NOMO-1 (cell line): ENCODE data around the gene MRPL52.

Experiments used
- DNase-seq, 2 experiments: peaks; one replicate each; lab custom pipeline; 2025; ENCODE audit not compliant: unreplicated experiment in 2 of 2; lab: John Stamatoyannopoulos, UW

MRPL52 gene

DNA sequence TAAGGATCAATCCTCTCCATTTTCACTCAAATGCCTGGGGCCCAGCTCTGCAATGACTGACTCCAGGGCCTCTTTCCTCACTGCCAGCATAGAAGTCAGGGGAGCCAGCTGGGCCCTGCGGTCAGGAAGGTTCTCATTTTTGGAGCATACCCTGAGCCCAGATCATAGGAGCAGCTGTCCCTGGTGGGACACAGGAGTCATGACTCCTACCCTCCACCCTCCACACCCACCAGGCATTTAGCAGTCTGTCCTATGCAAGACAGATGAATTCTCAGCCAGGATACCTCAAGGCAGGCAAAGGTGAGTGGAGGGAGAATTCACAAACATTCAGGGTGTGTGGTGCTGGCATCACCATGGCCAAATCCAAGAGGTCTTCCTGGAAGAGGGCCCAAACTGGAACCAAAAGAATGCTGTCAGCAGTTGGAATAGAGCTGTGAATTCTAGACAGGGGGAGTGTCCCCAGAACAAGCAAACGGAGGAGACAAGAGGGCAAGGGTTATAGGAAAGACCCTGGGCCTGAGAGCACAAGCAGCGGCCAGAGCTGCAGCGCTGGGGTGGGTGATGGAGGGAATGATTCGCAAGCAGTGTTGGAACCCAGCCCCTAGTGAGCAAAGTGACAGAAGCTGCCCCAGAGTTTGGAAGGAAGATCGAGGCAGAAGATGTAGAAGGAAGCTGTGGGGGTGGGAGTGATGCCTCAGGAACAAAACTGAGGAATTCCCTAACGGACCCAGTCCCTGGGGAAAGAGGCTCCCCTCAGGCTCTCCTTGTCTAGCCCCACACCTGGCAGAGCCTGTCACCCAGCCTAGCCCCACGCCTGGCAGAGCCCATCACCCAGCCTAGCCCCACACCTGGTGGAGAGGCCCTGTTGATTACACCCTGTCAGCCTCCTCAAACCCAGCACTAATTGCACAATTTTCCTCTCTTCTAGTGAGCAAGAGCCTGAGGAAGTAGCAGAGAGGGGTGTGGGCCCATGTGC, 48.9 kb downstream of the MRPL52 start:
- no peak for DNase-seq

DNA sequence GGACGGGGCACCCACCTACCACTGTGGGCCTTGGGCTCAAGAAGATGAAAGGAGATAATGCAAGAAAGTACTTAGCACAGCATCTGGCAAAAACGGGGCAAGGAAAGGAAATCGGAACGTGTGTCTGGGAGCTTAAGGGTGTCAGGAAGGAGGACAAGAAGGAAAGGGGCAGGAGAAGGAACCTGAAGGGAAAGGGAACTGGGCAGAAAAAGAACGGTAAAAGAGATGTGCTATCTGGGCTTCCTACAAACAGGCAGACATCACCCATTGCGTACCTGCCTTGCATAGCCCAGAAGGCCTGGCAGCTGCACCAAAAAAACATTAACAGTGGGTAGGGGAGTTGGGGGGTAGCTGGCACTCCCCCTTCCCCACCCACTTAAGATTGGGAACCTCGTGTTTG, 52.4 kb downstream of the MRPL52 start:
- DNase-seq = no peak

DNA sequence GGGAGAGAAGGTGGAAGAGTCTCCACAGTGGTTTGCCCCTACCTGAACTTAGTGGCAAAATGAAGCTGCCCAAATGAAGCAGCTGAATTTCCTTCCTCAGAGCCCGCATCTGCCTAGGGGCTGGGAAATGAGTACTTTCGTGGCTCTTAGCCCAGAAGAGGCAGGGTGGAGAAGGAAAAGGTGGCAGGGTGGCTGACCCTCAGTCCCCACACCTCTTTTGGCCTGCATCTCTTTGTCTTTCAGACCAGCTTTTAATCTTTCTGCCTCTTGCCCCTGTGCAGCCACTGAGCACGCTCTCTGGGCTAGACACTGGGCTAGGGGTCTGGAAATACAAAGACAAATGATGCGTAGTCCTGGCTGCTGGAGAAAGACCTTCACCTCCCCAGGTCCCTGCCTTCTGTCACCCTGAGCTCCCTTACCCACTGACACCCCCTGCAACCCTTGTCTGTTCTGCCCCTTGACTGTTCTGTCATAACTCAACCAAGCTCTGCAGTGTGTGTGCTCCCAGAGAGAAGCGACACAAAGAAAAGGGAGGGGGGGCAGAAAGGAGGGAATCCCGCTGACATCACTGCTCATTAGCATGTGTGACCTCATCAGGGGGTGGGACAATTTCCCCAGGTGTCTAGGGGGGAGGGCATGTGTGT, 53.0 kb downstream of the MRPL52 start:
- no peak for DNase-seq

DNA sequence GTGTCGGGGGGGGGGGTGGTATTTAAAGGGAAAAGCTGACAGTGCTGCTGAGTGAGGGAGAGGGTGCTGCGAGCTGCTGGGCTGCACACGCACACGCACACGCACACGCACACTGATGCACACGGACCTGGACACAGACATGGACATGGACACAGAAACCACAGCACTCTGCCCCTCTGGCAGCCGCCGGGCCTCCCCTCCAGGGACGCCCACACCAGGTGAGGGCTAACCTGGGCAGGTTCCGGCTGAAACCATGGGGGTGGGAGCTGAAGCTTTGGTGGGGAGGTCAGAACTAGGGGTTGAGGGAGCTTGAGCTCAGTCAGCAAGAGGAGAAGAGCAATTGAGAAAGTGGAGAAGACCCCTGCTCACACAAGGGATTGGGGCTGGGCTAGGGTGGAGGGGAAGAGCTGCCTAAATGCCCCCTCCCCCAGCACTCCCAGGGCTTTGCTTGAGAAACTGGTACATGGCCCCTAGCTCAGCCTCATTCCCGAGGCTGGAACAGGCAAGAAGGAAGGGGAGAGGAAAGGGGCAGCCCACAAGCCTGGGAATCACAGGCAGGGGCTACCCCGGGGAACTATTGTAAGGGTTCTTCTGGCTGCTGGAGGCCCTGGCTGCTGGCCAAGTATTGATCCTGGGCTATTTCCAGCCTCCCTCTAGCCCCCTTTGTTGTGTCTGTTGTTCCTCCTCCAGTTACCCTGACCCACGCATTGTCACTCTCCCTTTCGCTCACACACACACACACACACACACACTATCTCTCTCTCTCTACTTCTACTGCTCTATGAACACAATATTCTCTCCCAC, 53.7 kb downstream of the MRPL52 start, which contains the start of gene REM2:
Gene REM2 (plus strand): TSS at position 50 of the 804 bp plus-strand sequence. CDS start 66 bp downstream, at position 116.
- DNase-seq = no peak

DNA sequence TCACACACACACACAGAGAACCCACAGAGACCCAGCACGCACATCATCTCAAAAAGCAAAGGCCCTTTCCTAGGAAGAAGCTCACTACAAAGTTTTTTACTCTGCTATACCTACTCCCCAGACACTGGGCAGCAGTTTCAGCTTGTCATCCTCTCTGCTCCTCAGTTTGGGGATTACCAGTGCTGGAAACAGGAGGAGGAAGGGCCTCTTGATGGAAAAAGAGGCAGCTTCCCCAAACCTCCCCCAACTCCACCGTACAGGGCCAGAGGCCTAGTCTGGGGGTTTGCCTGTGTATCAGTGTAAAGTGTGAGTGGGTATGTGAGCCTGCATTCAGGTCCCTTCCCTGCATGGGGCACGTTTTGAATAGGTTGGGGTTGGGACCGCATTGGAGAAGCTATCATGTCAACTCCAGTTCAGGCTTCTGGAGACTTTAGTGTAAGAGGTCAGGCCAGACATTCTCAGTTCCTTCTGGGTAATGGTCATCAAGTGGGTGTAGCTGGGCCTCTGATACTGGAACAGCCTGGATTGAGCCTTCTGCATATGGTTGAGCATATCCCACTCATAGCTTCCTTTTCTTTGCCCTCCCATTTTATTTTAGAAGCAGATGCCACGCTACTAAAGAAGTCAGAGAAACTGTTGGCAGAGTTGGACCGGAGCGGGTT, 54.5 kb downstream of the MRPL52 start:
- no peak for DNase-seq
